ENCODE data around the gene AUNIP.

AUNIP gene

DNA sequence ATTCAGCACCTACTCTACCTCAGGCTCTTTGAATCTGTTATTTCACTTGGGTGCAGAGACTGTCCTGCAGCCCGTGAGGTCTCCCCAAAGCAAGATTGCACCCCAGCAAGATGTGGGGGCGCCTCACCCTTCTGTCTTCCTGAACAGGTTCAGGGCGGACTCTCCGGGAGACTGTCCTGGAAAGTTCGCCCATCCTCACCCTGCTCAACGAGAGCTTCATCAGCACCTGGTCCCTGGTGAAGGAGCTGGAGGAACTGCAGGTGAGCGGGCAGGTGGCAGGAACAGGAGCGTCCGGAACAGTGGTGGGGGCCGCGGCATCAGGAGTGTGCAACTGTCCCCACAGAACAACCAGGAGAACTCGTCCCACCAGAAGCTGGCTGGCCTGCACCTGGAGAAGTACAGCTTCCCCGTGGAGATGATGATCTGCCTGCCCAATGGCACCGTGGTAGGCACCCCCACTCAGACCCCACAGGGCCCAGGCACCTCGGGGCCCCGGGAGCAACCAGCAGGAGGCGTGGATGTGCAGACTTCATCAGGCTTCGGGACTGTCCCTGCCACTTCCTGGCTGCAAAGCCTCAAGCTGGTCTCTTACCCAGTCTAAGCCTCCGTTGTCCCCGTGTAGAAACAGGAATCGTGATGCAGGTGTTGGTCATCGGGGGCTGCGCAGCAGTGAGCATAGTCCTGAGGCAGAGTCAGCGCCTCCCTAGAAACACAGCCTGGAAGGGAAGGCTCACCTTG lies 45.4 kb downstream of the AUNIP start:
- Histone ChIP-seq H4K20me1 (peaks cover 12% of the 10 kb centered on the region), H3K4me2 (no peak overlapping the region), H3K27me3 (no peaks in the 10 kb centered on the region), H3K4me1 (peaks cover 50% of the 10 kb centered on the region), H3K9me3 (no peaks in the 10 kb centered on the region), H3K36me3 (peaks cover 57% of the 10 kb centered on the region), H3K9ac (0 out of 2 replicates have a peak overlapping the region, but pooled peaks have one; percentile 34), H3K4me3 (no peak overlapping the region), H3K27ac (0 out of 2 replicates have a peak overlapping the region, but pooled peaks have one; percentile 6)
- no peak for TF ChIP-seq Cebpa-rat (IDR thresholded peaks at IDR 0.05)

DNA sequence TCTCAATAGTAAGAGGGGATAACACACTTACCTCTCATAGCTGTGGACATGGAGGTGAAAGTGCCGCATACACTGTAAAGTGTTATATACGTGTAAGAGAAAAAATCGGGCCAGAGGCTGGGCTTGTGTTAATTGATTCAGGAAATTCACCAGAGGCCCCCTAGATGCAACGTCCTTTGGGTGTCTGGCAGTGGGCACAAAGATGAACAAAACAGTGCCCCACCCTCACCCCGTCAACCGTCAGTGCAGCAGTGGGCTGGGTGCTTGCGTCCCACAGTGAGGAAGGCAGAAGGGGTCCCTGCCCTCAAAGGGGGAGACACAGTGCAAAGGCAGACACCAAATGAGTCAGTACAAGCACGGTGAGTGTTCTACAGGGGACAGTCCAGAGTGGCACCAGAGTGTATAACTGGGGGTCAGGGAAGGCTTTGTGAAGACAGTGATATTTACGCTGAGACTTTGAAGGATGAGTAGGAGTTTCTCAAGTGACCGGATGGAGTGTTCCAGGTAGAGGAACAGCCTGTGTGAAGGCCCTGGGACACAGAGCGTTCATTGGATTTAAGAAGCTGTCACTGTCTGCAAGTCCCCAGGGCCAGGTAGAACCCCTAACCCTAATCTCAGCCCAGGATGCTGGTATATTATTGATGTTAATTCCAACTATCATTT lies 46.1 kb downstream of the AUNIP start:
- H3K4me1 ChIP-seq: peaks cover 50% of the 10 kb centered on the region
- TF ChIP-seq Cebpa-rat (IDR thresholded peaks at IDR 0.05): no peak
- H3K27ac ChIP-seq: no peak overlapping the region
- peaks cover 57% of the 10 kb centered on the region for H3K36me3 ChIP-seq
- peaks cover 12% of the 10 kb centered on the region for H4K20me1 ChIP-seq
- H3K4me2 ChIP-seq: no peak overlapping the region
- H3K4me3 ChIP-seq: no peak overlapping the region
- H3K9me3 ChIP-seq: no peaks in the 10 kb centered on the region
- H3K9ac ChIP-seq: no peak overlapping the region
- H3K27me3 ChIP-seq: no peaks in the 10 kb centered on the region

DNA sequence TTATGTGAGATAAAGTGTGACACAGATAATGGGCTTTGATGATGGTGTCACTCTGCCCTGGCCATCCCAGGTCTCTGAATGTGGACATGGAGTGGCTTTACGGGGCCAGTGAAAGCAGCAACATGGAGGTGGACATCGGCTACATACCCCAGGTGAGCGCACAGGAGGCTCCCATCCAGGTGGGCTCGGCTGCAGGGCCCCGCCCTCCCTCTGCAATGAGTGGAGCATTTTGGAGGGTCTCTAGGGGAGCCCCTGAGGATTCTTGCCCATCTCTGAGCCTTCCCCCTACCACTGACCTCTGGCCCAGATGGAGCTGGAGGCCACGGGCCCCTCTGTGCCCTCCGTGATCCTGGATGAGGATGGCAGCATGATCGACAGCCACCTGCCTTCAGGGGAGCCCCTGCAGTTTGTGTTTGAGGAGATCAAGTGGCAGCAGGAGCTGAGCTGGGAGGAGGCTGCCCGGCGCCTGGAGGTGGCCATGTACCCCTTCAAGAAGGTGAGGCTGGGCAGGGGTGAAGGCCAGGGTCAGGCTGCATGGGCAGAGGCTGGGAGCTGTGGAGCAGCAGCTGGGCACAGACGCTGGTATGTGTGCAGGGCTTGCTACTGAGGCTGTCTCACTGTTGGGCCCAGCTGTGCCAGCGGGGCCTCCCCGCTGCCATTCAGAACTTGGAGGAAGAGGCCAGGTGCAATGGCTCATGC lies 47.7 kb downstream of the AUNIP start:
- Histone ChIP-seq H3K4me3 (no peak overlapping the region), H3K9ac (no peak overlapping the region), H3K9me3 (no peaks in the 10 kb centered on the region), H3K27me3 (no peaks in the 10 kb centered on the region), H3K36me3 (peaks cover 63% of the 10 kb centered on the region), H4K20me1 (peaks cover 12% of the 10 kb centered on the region), H3K4me1 (peaks cover 57% of the 10 kb centered on the region), H3K4me2 (no peak overlapping the region), H3K27ac (peak overlapping the region; percentile 2; the same call in 1 of the 2 replicates)
- TF ChIP-seq Cebpa-rat (IDR thresholded peaks at IDR 0.05): no peak

DNA sequence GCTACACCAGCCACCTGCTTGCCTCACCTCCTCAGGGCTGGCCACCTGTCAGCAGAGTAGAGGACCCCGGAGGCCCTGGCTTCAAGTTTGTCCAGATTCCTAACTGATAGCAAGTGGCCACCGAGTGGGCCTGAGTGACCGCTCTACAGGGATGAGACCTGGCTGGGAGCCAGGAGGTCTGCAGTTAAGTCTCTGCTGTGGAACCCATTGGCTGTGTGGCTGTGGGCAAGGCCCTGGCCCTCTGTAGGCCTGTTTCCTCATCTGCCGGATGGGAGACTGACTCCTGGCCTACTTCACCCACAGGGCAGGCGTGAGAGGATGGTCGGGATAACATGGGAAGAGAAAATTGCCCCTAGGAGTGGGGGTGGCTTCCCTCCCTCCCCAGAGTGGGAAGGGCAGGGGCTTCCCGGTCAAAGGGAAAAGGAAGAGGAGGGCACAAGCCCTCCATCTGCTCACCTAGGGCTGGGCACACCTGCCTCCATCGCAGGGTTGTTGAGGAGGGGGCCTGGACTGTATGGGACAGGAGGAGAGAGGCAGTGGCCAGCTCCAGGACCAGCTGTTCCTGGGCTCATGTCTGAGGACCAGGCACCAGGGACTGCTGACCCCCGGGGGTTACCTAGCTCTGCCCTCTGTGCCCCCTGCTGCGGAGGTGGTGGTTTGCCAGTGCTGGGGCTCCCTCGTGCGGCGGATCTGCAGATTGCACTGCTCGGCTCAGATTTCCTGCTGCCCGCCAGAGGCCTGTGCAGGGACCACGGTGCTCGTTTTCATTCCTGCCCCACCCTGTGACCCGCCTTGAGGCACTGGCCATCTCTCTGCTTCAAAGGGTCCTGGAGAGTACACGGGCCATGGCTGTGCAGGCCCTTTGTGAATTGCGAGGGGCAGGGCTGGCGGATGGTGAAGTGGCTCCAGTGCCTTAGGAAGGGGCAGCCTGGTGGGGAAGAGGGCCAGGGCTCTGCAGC lies 48.6 kb downstream of the AUNIP start:
- peaks cover 60% of the 10 kb centered on the region for H3K36me3 ChIP-seq
- H3K9ac ChIP-seq: peak overlapping the region; percentile 45; the same call in 1 of the 2 replicates
- peaks cover 66% of the 10 kb centered on the region for H3K4me1 ChIP-seq
- peak overlapping the region; percentile 40; the same call in 1 of the 2 replicates for H3K4me3 ChIP-seq
- H3K4me2 ChIP-seq: peak overlapping the region; percentile 89
- peak overlapping the region; percentile 72 for H3K27ac ChIP-seq
- no peaks in the 10 kb centered on the region for H3K27me3 ChIP-seq
- no peaks in the 10 kb centered on the region for H3K9me3 ChIP-seq
- H4K20me1 ChIP-seq: peaks cover 18% of the 10 kb centered on the region
- TF ChIP-seq Cebpa-rat (IDR thresholded peaks at IDR 0.05): no peak

DNA sequence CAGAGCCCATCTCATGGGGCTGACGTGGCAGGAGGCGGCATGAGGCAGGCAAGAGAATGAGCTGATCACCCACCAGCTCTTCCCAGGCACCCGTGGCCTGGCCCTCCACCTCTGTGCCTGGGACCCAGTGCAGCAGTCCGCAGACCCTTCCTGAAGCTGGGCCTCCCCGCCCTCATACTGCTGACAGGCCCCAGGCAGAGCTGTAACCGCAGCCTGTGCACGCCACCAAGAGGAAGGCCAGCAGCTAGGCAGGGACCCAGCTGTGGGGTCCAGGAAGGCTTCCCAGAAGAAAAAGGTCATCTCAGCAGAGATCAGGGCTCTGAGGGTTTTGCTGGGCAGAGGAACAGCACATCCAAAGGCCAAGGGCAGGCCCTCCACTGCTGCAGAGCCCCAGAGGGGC lies 49.3 kb downstream of the AUNIP start:
- H3K36me3 ChIP-seq: peaks cover 53% of the 10 kb centered on the region
- no peak for TF ChIP-seq Cebpa-rat (IDR thresholded peaks at IDR 0.05)
- H3K9me3 ChIP-seq: no peaks in the 10 kb centered on the region
- H3K27ac ChIP-seq: peak overlapping the region; percentile 72
- H3K4me2 ChIP-seq: peak overlapping the region; percentile 89
- peak overlapping the region; percentile 40; the same call in 1 of the 2 replicates for H3K4me3 ChIP-seq
- H4K20me1 ChIP-seq: peaks cover 25% of the 10 kb centered on the region
- peak overlapping the region; percentile 45 for H3K9ac ChIP-seq
- peaks cover 73% of the 10 kb centered on the region for H3K4me1 ChIP-seq
- H3K27me3 ChIP-seq: no peaks in the 10 kb centered on the region

DNA sequence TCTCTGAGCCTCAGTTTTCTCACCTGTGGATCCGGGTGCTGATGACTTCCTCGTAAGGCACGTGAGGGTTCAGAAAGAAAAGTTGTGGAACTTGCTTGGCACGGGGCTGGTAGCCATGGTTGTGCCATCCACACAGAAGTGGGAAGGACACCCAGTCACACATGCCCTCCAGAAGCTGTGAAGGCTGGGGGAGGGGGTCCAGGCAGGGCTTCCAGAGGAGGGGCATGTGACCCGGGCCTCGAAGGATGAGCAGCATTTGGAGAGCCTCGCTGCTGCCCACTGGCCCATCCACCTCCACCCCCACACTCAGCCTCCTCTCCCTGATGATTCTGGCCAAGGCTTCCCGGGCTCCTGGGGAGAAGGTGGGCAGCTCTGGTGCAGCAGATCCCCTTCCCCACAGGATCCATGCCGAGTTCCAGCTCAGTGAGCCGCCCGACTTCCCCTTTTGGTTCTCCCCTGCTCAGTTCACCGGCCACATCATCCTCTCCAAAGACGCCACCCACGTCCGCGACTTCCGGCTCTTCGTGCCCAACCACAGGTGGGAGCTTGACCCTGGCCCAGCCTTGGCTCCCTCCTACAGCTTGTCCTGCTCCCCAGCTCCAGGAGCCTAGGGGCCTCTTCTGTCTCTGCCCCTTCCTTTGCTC lies 49.9 kb downstream of the AUNIP start:
- peak overlapping the region; percentile 72 for H3K27ac ChIP-seq
- H3K9ac ChIP-seq: peak overlapping the region; percentile 45
- peaks cover 48% of the 10 kb centered on the region for H3K36me3 ChIP-seq
- no peaks in the 10 kb centered on the region for H3K9me3 ChIP-seq
- peak overlapping the region; percentile 89 for H3K4me2 ChIP-seq
- H3K27me3 ChIP-seq: no peaks in the 10 kb centered on the region
- peak overlapping the region; percentile 40 for H3K4me3 ChIP-seq
- TF ChIP-seq Cebpa-rat (IDR thresholded peaks at IDR 0.05): no peak
- peaks cover 27% of the 10 kb centered on the region for H4K20me1 ChIP-seq
- peaks cover 74% of the 10 kb centered on the region for H3K4me1 ChIP-seq

DNA sequence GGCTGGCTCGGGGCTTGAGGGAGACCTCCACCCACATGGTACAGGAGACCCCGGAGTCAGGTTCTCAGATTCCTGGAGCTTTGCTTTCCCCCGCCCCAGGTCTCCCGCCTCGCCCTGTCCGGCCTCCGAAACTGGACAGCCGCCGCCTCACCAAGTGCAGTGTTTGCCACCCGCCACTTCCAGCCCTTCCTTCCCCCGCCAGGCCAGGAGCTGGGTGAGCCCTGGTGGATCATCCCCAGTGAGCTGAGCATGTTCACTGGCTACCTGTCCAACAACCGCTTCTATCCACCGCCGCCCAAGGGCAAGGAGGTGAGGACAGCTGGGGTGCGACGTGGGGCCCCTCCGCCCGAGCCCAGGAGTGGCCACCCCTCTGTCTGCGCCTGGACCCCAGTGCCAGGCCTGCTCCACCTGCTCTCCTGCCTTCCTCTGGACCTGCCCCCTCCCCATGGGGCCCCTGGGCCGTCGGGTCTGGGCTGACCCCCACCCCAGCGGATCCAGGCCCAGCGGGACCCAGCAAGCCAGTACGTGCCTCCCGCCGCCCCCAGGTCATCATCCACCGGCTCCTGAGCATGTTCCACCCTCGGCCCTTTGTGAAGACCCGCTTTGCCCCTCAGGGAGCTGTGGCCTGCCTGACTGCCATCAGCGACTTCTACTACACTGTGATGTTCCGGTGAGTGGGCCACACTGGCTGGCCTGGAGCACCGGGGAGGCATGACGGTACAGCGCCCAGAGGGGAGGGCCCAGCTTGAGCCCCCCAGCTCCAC lies 50.6 kb downstream of the AUNIP start:
- Histone ChIP-seq H3K4me2 (peak overlapping the region; percentile 89), H3K9ac (peak overlapping the region; percentile 45; the same call in 1 of the 2 replicates), H3K36me3 (peaks cover 40% of the 10 kb centered on the region), H3K27ac (peak overlapping the region; percentile 72), H3K4me3 (peak overlapping the region; percentile 40; the same call in 1 of the 2 replicates), H3K4me1 (peaks cover 74% of the 10 kb centered on the region), H4K20me1 (peaks cover 32% of the 10 kb centered on the region), H3K27me3 (no peaks in the 10 kb centered on the region), H3K9me3 (no peaks in the 10 kb centered on the region)
- no peak for TF ChIP-seq Cebpa-rat (IDR thresholded peaks at IDR 0.05)
